ENCODE data around the gene EMSY.

DNA sequence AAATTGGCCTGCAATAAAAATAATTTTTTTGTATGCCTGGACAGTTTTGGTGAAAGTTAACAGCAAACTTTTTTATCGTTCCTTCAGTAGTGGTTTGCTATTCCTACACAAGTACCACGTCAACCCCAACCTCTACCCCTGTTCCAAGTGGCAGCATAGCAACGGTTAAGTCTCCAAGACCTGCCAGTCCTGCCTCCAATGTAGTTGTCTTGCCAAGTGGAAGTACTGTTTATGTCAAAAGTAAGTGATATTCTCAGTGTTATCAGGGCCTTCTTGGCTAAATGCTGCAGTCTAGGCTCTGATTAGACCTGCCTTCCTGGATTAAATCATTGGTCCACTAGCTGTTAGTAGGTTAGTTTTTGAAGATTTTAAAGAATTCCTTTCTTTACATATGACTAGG, 15.0 kb downstream of the EMSY start:
- TF ChIP-seq POLR2A (IDR thresholded peaks at IDR 0.05; ENCODE audit: extremely low read depth, insufficient read length), result no peak
- TF ChIP-seq, protein P1, sequence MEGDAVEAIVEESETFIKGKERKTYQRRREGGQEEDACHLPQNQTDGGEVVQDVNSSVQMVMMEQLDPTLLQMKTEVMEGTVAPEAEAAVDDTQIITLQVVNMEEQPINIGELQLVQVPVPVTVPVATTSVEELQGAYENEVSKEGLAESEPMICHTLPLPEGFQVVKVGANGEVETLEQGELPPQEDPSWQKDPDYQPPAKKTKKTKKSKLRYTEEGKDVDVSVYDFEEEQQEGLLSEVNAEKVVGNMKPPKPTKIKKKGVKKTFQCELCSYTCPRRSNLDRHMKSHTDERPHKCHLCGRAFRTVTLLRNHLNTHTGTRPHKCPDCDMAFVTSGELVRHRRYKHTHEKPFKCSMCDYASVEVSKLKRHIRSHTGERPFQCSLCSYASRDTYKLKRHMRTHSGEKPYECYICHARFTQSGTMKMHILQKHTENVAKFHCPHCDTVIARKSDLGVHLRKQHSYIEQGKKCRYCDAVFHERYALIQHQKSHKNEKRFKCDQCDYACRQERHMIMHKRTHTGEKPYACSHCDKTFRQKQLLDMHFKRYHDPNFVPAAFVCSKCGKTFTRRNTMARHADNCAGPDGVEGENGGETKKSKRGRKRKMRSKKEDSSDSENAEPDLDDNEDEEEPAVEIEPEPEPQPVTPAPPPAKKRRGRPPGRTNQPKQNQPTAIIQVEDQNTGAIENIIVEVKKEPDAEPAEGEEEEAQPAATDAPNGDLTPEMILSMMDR (IDR thresholded peaks at IDR 0.05; ENCODE audit: low read depth, low read length), result no peak
- no peak for TF ChIP-seq MAX (IDR thresholded peaks at IDR 0.05; ENCODE audit: low read depth, low read length)
